GM10266 (cell line): ENCODE measurements around the gene AHDC1.

Experiments
- DNase-seq: peaks from one replicate; pipeline ENCODE4 v3.0.0; 2012; ENCODE audit errors: extremely low spot score
- TF ChIP-seq, protein P1 (sequence below): IDR thresholded peaks from 2 replicates; pipeline ENCODE4 v1.5.1; 2012; ENCODE audit warnings: mild to moderate bottlenecking, low read depth; ENCODE audit not compliant: control insufficient read depth, insufficient read depth; ENCODE audit errors: missing control alignments

The AHDC1 gene

DNA sequence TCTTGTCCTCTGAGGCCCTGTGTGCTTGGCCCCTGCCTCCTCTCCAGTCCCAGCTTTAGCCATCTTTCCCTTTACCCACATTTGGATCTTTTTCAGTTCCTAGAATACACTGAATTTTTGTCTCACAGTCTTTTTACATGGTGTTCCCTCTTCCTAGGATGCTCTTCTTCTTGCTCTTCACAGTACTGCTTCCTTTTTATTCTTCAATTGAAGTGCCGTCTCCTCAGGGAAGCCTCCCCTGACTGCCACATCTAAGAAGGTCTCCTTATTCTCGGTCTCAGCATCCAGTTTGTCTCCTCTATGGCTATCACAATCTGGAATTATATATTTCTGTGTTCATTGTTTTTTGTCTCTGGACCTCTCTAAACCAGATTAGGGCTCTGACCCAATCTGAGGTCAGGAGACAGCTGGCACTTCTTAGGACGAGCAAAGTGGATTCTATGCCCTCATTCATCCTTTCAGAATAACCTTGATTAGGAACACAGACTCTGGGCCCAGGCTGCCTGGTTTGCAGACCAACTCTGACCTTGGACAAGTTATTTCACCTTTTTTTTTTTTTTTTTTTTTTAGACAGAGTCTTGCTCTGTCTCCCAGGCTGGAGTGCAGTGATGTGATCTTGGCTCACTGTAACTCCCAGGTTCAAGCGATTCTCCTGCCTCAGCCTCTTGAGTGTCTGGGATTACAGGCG is 34.2 kb upstream of the AHDC1 start:
- no peak for DNase-seq
- TF ChIP-seq, protein P1, sequence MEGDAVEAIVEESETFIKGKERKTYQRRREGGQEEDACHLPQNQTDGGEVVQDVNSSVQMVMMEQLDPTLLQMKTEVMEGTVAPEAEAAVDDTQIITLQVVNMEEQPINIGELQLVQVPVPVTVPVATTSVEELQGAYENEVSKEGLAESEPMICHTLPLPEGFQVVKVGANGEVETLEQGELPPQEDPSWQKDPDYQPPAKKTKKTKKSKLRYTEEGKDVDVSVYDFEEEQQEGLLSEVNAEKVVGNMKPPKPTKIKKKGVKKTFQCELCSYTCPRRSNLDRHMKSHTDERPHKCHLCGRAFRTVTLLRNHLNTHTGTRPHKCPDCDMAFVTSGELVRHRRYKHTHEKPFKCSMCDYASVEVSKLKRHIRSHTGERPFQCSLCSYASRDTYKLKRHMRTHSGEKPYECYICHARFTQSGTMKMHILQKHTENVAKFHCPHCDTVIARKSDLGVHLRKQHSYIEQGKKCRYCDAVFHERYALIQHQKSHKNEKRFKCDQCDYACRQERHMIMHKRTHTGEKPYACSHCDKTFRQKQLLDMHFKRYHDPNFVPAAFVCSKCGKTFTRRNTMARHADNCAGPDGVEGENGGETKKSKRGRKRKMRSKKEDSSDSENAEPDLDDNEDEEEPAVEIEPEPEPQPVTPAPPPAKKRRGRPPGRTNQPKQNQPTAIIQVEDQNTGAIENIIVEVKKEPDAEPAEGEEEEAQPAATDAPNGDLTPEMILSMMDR = no peak

DNA sequence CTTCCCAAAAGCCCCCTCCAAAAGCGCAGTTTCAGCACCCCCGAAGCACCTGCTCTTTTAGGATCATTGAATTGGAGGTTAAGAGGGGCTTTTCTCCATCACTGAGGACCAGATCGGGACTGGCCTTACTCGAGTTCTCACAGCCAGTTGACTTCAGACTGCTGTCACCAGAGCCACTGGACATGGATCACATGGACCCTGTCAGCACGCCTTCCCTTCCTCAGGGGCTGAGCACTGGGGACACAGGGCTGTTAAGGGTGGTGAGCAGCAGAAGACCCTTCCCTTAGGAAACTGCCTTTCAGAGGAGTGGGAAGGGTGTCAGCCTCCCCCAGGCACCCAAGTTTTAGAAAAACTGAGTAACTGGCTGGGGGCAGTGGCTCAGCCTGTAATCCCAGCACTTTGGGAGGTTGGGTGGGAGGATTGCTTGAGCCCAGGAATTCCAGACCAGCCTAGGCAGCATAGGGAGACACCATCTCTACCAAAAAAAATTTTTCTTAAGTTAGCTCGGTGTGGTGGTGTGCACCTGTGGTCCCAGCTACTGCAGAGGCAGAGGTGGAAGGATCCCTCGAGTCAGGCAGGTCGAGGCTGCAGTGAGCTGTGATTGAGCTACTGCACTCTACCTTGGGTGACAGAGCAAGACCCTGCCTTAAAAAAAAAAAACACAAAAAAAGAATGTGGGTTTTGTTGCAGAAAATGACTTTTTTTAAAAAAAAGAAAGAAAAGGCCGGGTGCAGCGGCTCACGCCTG is 31.6 kb upstream of the AHDC1 start:
- no peak for DNase-seq
- TF ChIP-seq, protein P1 = no peak

GRCh38 chr1:27634985-27635367 is 31.0 kb upstream of the AHDC1 start, which contains the start of gene FGR:
Gene FGR, minus strand, starts transcription at chr1:27635185. Its CDS starts 11,269 bp downstream, at chr1:27623916.
- TF ChIP-seq, protein P1 = no peak
- DNase-seq = no peak

DNA sequence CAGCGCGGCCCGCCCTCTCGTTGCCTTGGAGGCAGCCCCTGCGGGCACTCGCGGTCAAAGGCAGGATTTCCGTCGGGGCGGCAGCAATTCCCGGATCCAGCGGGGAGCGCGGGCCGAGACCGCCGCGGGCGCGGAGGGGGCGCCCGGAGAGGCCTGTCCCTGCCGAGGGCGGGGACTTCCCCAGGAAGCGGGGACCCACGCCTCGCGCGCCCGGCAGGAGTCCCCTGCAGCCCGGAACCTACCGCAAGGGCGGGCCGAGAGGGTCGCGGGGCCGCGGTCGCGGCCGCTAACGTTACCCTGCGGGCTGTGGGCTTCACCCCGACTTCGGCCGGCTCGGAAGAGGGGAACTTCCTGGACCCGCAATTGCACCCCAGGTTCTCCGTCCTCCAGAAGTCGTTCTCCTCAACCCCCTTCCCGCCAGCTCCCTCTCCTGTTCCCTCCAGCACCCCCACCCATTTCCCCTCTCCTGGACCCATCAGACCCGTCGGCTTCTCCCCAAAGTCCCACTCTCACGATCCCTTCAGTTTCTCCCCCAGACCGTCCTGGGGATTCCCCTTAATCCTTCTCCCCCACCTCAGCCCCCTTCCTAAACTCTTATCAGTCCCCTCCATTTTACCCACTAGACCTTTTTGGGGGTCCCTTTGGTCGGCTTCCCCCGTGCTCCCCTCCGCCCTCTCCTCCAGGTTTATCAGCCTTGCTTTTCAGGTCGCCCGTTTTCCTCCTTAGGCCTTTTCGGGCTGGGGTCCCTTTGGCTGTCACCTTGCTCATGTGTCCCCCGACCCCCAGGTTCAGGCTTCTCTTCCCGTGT is 30.4 kb upstream of the AHDC1 start:
- DNase-seq = no peak
- TF ChIP-seq, protein P1 = no peak

GRCh38 chr1:27633640-27634176 is 29.8 kb upstream of the AHDC1 start:
- no peak for DNase-seq
- TF ChIP-seq, protein P1 = no peak

- DNase-seq = no peak
- TF ChIP-seq, protein P1 = no peak
Observed at GRCh38 chr1:27633298-27633610, 29.3 kb upstream of the AHDC1 start.
